Activated T-cell treated with anti-CD3 and anti-CD28 coated beads for 1 hour (primary cell): ENCODE measurements around the gene JAK2.
"Not testable (repeated sequence)": the region's sequence is repeated elsewhere in the genome, so short reads cannot be mapped to it uniquely, and the experiment has no call there.

Experiments used
- DNase-seq: peaks from one replicate; pipeline ENCODE4 v3.0.0-alpha.2; 2020; ENCODE audit warnings: low read depth

JAK2 gene

GRCh38 chr9:5042661-5043178, 57.6 kb downstream of the JAK2 start:
- no peak for DNase-seq

GRCh38 chr9:5043381-5043780, 58.3 kb downstream of the JAK2 start:
- no peak for DNase-seq

GRCh38 chr9:5044160-5044559, 59.1 kb downstream of the JAK2 start:
- no peak for DNase-seq

GRCh38 chr9:5052838-5053237, 67.8 kb downstream of the JAK2 start:
- no peak for DNase-seq

DNA sequence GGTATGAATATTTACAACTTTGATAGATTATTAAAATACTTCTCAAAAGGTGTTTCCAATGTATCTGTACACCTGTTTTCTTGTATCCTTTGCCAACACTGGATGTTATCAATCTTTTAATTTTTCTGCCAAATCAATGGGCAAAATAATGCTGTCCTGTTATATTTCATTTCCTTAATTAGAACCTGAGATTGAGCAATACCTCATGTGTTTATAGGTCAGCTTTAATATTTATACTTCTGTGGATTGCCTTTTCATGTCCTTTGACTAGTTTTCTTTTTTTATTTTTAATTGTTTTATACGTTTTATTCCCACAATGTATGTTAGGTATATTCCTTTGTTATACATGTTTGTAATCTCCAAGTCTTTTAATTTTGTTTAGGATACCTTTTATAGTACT, 77.6 kb downstream of the JAK2 start:
- no peak for DNase-seq

DNA sequence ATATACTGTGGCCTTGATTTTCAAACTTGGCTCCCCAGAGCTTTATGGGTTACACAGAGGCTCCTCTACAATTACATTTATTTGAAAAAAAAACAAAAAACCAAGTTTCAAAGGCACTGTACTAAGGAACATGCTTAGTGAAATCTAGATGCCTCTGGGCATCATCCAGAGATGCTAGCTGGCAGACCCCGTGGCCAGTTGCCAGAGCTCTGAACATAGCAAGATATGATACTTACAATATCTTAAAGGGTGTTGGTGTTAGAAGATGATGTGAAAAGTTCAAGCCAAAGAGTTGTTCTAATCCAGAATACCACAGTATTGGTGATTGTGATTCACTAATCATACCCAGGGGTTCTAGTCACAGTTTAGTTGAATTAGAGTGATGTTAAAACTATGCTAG, 87.8 kb downstream of the JAK2 start:
- DNase-seq, result no peak

DNA sequence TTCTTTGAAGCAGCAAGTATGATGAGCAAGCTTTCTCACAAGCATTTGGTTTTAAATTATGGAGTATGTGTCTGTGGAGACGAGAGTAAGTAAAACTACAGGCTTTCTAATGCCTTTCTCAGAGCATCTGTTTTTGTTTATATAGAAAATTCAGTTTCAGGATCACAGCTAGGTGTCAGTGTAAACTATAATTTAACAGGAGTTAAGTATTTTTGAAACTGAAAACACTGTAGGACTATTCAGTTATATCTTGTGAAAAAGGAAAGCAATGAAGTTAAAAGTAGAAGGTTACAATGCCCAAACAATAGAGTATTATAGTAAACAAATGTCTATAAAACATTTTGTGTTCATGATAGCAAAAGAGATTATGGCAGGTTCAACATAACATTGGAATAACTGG, 88.6 kb downstream of the JAK2 start:
- no peak for DNase-seq

- no peak for DNase-seq
These were observed 100.9 kb downstream of the JAK2 start for GRCh38 chr9:5085993-5086392.

DNA sequence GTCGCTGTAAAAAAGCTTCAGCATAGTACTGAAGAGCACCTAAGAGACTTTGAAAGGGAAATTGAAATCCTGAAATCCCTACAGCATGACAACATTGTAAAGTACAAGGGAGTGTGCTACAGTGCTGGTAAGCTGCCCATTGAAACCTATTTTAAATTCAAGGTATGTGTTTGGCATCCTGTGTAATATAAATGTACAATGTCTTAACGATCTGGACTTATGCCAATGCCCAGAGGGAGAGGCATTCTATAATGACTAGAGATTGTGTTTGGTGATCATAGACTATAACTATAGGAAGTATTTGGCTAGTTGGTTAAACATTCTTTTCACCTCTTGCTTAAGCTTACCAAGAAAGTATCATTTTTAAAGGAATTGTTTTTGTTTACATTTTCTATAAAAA, 104.7 kb downstream of the JAK2 start:
- no peak for DNase-seq

- no peak for DNase-seq
These were observed 110.7 kb downstream of the JAK2 start for GRCh38 chr9:5095795-5096194.

DNA sequence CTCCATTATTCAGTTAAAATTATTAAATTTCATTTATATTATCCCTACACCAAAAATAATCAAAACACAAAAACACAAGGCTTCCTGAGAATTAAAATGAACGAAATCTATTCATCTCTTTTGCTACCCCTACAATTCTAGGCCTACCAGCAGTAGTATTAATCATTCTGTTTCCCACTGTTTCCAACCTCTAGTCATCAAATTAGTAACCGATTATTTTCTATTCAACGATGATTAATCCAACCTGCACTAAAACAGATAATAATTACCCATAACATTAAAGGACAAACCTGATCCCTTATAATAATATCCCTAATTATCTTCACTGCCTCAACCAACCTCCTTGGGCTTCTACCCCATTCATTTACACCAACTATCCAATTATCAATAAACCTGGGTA, 114.4 kb downstream of the JAK2 start:
- DNase-seq, result no peak

- not testable (repeated sequence) for DNase-seq
These were observed 116.1 kb downstream of the JAK2 start for GRCh38 chr9:5101127-5101526.

- DNase-seq, result not testable (repeated sequence)
These were observed 121.4 kb downstream of the JAK2 start for GRCh38 chr9:5106517-5106916.

DNA sequence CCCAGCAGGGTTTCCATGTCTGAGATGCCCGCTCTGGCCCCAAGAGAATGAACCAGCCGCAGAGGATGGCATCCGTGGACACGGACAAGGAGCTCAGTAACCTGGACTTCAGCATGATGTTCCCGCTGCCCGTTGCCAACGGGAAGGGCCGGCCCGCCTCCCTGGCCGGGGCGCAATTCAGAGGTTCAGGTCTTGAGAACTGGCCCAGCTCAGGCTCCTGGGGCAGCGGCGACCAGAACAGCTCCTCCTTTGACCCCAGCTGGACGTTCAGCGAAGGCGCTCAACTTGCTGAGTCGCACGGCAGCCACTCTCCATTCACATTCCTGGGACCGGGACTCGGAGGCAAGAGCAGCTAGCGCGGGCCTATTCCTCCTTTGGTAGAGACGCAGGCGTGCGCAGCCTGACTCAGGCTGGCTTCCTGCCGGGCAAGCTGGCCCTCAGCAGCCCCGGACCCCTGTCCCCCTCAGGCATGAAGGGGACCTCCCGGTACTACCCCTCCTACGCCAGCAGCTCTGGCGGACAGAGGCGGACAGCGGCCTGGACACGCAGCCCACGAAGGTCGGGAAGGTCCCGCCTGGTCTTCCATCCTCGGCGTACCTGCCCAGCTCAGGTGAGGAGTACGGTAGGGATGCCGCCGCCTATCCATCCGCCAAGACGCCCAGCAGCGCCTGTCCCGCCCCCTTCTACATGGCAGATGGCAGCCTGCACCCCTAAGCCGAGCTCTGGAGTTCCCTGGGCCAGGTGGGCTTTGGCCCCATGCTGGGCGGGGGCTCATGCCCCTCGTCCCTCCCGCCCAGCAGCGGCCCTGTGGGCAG, 126.0 kb downstream of the JAK2 start:
- no peak for DNase-seq

DNA sequence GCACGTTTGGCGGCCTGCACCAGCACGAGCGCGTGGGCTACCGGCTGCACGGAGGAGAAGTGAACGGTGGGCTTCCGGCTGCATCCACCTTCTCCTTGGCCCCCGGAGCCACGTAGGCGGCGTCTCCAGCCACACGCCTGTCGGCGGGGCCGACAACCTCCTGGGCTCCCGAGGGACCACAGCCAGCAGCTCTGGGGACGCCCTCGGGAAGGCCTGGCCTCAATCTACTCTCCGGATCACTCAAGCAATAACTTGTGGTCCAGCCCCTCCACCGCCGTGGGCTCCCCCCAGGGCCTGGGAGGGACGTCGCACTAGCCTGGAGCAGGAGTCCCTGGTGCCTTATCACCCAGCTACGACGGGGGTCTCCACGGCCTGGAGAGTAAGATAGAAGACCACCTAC, 126.6 kb downstream of the JAK2 start:
- no peak for DNase-seq

GRCh38 chr9:5112109-5112592, 127.1 kb downstream of the JAK2 start:
- no peak for DNase-seq

- DNase-seq, result no peak
These were observed 127.6 kb downstream of the JAK2 start for GRCh38 chr9:5112646-5113045.

- no peak for DNase-seq
These were observed 128.5 kb downstream of the JAK2 start for GRCh38 chr9:5113523-5113922.

GRCh38 chr9:5113994-5114748, 129.1 kb downstream of the JAK2 start:
- no peak for DNase-seq

- no peak for DNase-seq
These were observed 137.0 kb downstream of the JAK2 start for GRCh38 chr9:5122116-5122515.

DNA sequence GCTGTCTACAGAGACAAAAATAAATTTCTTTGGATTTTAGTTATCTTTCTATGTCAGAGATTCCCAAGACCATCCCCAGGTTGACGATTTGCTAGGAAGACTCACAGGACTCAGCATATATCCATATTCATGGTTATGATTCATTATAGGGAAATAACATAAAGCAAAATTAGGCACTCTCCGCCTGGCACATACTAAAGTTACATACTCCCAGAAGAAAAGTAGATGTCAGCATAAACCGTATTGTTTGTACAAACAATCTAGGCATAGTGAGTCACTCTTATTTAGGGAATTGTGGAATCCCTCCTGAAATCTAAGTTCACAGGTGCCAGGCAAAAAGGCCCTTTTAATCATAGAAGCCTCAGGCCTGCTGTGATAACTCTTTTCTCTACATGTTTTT, 137.4 kb downstream of the JAK2 start:
- DNase-seq, result no peak

DNA sequence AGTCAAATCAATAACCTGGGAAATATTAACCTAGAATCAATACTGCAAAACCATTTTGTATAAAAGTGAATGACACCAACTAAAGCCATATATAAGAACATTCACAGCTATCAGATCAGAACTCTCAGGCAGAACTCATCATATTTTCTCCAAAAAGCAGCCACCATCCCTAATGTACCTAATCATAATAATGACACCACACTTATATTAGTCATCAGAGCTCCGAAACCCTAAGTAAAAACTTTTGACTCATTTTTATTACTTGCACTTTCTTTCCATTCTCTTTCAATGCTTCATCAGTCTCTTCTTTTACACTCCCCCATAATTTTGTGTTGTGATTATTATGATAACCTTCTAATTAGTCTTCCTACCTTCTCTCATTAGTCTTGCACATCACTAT, 155.1 kb downstream of the JAK2 start:
- no peak for DNase-seq

- no peak for DNase-seq
These were observed 159.1 kb downstream of the JAK2 start for GRCh38 chr9:5144217-5144616.
